ENCODE results near the gene ZC3H6.

ZC3H6 gene

GRCh38 chr2:112301973-112302372, 26.6 kb downstream of the ZC3H6 start:
- no peaks in the 10 kb centered on the region for H3F3A ChIP-seq (ENCODE audit: low read depth)
- H3K36me3 ChIP-seq (ENCODE audit: insufficient read depth, low read length): peaks cover 8% of the 10 kb centered on the region; the same call in 1 of the 2 replicates
- H3K4me1 ChIP-seq (ENCODE audit: insufficient read depth, low read length, poor library complexity, severe bottlenecking): no peaks in the 10 kb centered on the region
- H2AFZ ChIP-seq (ENCODE audit: low read length): no peak overlapping the region
- no peaks in the 10 kb centered on the region for H3K9me2 ChIP-seq (replicated peaks; ENCODE audit: low read depth, low read length)
- H3K9ac ChIP-seq (ENCODE audit: low read depth, low read length, poor library complexity, severe bottlenecking): no peak overlapping the region
- H3K4me3 ChIP-seq (ENCODE audit: low read length, poor library complexity, severe bottlenecking): no peak overlapping the region
- H3K4me2 ChIP-seq (ENCODE audit: low read depth, low read length, poor library complexity, severe bottlenecking): no peak overlapping the region
- no peaks in the 10 kb centered on the region for H3K9me3 ChIP-seq (ENCODE audit: insufficient read depth, low read depth, low read length)
- H3K27me3 ChIP-seq (ENCODE audit: insufficient read depth, low read length, poor library complexity, severe bottlenecking): no peaks in the 10 kb centered on the region
- TF ChIP-seq CTCF (conservative IDR thresholded peaks at IDR 0.05; ENCODE audit: low read length): no peak
- TF ChIP-seq EZH2phosphoT487 (IDR thresholded peaks at IDR 0.05; ENCODE audit: borderline replicate concordance): no peak
- no peaks in the 10 kb centered on the region for H4K20me1 ChIP-seq (ENCODE audit: insufficient read depth, low read length, poor library complexity, severe bottlenecking)
- no peaks in the 10 kb centered on the region for H3K79me2 ChIP-seq (ENCODE audit: insufficient read depth, low read length)

- Histone ChIP-seq H3F3A (ENCODE audit: low read depth) (no peaks in the 10 kb centered on the region), H3K4me1 (ENCODE audit: insufficient read depth, low read length, poor library complexity, severe bottlenecking) (no peaks in the 10 kb centered on the region), H3K4me2 (ENCODE audit: low read depth, low read length, poor library complexity, severe bottlenecking) (no peak overlapping the region), H3K27me3 (ENCODE audit: insufficient read depth, low read length, poor library complexity, severe bottlenecking) (no peaks in the 10 kb centered on the region), H3K9me3 (ENCODE audit: insufficient read depth, low read depth, low read length) (no peaks in the 10 kb centered on the region), H3K36me3 (ENCODE audit: insufficient read depth, low read length) (peaks cover 8% of the 10 kb centered on the region; the same call in 1 of the 2 replicates), H3K9ac (ENCODE audit: low read depth, low read length, poor library complexity, severe bottlenecking) (no peak overlapping the region), H3K9me2 (replicated peaks; ENCODE audit: low read depth, low read length) (no peaks in the 10 kb centered on the region), H2AFZ (ENCODE audit: low read length) (no peak overlapping the region), H3K79me2 (ENCODE audit: insufficient read depth, low read length) (no peaks in the 10 kb centered on the region), H4K20me1 (ENCODE audit: insufficient read depth, low read length, poor library complexity, severe bottlenecking) (no peaks in the 10 kb centered on the region), H3K4me3 (ENCODE audit: low read length, poor library complexity, severe bottlenecking) (no peak overlapping the region)
- no peak for TF ChIP-seq CTCF (conservative IDR thresholded peaks at IDR 0.05; ENCODE audit: low read length)
- TF ChIP-seq EZH2phosphoT487 (IDR thresholded peaks at IDR 0.05; ENCODE audit: borderline replicate concordance): no peak
Measured at GRCh38 chr2:112304298-112304941, 29.0 kb downstream of the ZC3H6 start.

- H3K79me2 ChIP-seq (ENCODE audit: insufficient read depth, low read length): no peaks in the 10 kb centered on the region
- no peak overlapping the region for H3K9ac ChIP-seq (ENCODE audit: low read depth, low read length, poor library complexity, severe bottlenecking)
- no peak overlapping the region for H3K4me3 ChIP-seq (ENCODE audit: low read length, poor library complexity, severe bottlenecking)
- H3K27me3 ChIP-seq (ENCODE audit: insufficient read depth, low read length, poor library complexity, severe bottlenecking): no peaks in the 10 kb centered on the region
- H3K4me1 ChIP-seq (ENCODE audit: insufficient read depth, low read length, poor library complexity, severe bottlenecking): no peaks in the 10 kb centered on the region
- no peaks in the 10 kb centered on the region for H3K9me3 ChIP-seq (ENCODE audit: insufficient read depth, low read depth, low read length)
- H3F3A ChIP-seq (ENCODE audit: low read depth): no peaks in the 10 kb centered on the region
- peaks cover 9% of the 10 kb centered on the region; the same call in 1 of the 2 replicates for H3K36me3 ChIP-seq (ENCODE audit: insufficient read depth, low read length)
- H2AFZ ChIP-seq (ENCODE audit: low read length): no peak overlapping the region
- no peaks in the 10 kb centered on the region for H3K9me2 ChIP-seq (replicated peaks; ENCODE audit: low read depth, low read length)
- H4K20me1 ChIP-seq (ENCODE audit: insufficient read depth, low read length, poor library complexity, severe bottlenecking): no peaks in the 10 kb centered on the region
- TF ChIP-seq EZH2phosphoT487 (IDR thresholded peaks at IDR 0.05; ENCODE audit: borderline replicate concordance) (no peak), CTCF (conservative IDR thresholded peaks at IDR 0.05; ENCODE audit: low read length) (no peak)
- H3K4me2 ChIP-seq (ENCODE audit: low read depth, low read length, poor library complexity, severe bottlenecking): no peak overlapping the region
Measured at GRCh38 chr2:112305132-112305531, 29.7 kb downstream of the ZC3H6 start.
